ENCODE data around the gene MFAP1.

GRCh38 chr15:43854801-43855200 is 30.3 kb upstream of the MFAP1 start:
- TF ChIP-seq CTCF (IDR thresholded peaks at IDR 0.05), result no peak
- no peak for TF ChIP-seq POLR2A (IDR thresholded peaks at IDR 0.05)
